Measurements from ENCODE around the gene GRM4. TPM values are rescaled to one million over a fixed set of nuclear protein-coding genes. Genes with fewer than 3 reads are reported as not detected.

Gene GRM4
- total and polyA plus RNA-seq, 10 of the 15 experiments (the other 5 are each of a cell fraction or from before 2014, with no cell fraction given): 0.01 to 0.31 (median 0.05) TPM; not detected in 2

DNA sequence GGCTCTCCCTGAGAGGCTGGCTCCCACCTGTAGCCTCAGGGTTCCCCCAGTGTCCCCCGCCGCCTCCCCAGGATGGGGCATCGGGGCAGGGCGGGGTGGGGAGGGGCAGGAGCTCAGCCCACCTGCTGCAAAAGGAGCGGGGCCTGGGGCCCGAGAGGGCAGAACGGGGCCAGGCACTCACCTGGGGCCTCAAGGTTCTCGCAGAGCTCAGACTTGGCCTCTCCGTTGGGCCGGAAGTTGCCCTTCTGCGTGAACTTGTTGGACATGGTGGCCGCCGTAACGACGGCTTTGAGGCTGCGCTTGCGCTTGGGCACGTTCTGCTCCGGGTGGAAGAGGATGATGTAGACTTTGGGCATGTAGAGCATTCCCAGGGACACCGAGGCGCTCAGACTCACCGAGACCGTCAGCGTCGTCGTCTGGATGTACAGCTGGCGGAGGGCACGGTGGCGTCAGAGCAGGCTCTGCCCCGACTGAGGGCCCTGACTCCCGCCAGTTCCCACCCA is 117.9 kb downstream of the GRM4 start (continued):
- TF ChIP-seq, protein P1, sequence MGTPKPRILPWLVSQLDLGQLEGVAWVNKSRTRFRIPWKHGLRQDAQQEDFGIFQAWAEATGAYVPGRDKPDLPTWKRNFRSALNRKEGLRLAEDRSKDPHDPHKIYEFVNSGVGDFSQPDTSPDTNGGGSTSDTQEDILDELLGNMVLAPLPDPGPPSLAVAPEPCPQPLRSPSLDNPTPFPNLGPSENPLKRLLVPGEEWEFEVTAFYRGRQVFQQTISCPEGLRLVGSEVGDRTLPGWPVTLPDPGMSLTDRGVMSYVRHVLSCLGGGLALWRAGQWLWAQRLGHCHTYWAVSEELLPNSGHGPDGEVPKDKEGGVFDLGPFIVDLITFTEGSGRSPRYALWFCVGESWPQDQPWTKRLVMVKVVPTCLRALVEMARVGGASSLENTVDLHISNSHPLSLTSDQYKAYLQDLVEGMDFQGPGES (IDR thresholded peaks at IDR 0.05): no peak
- TF ChIP-seq, protein P2, sequence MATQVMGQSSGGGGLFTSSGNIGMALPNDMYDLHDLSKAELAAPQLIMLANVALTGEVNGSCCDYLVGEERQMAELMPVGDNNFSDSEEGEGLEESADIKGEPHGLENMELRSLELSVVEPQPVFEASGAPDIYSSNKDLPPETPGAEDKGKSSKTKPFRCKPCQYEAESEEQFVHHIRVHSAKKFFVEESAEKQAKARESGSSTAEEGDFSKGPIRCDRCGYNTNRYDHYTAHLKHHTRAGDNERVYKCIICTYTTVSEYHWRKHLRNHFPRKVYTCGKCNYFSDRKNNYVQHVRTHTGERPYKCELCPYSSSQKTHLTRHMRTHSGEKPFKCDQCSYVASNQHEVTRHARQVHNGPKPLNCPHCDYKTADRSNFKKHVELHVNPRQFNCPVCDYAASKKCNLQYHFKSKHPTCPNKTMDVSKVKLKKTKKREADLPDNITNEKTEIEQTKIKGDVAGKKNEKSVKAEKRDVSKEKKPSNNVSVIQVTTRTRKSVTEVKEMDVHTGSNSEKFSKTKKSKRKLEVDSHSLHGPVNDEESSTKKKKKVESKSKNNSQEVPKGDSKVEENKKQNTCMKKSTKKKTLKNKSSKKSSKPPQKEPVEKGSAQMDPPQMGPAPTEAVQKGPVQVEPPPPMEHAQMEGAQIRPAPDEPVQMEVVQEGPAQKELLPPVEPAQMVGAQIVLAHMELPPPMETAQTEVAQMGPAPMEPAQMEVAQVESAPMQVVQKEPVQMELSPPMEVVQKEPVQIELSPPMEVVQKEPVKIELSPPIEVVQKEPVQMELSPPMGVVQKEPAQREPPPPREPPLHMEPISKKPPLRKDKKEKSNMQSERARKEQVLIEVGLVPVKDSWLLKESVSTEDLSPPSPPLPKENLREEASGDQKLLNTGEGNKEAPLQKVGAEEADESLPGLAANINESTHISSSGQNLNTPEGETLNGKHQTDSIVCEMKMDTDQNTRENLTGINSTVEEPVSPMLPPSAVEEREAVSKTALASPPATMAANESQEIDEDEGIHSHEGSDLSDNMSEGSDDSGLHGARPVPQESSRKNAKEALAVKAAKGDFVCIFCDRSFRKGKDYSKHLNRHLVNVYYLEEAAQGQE (IDR thresholded peaks at IDR 0.05; ENCODE audit: low read depth, low read length): no peak
- TF ChIP-seq RCOR1 (conservative IDR thresholded peaks at IDR 0.05; ENCODE audit: low read depth, low read length) (no peak), NFIC (IDR thresholded peaks at IDR 0.05; ENCODE audit: low read depth, low read length) (no peak), ZNF24 (IDR thresholded peaks at IDR 0.05) (no peak), NBN (IDR thresholded peaks at IDR 0.05) (no peak), BHLHE40 (IDR thresholded peaks at IDR 0.05; ENCODE audit: borderline replicate concordance in 1 of 2, low read depth in 2 of 2, low read length in 1 of 2) (no peak)

All from GM12878 (cell line).